HG03469 (cell line): Measurements from ENCODE around the gene PIEZO1.

ENCODE experiments used
- ATAC-seq: cut with Tn5 transposase; IDR thresholded peaks from one replicate; pipeline ENCODE4 v1.9.1; 2021; ENCODE audit warnings: mild to moderate bottlenecking, moderate library complexity, moderate number of reproducible peaks; ENCODE audit not compliant: unreplicated experiment

Gene PIEZO1

DNA sequence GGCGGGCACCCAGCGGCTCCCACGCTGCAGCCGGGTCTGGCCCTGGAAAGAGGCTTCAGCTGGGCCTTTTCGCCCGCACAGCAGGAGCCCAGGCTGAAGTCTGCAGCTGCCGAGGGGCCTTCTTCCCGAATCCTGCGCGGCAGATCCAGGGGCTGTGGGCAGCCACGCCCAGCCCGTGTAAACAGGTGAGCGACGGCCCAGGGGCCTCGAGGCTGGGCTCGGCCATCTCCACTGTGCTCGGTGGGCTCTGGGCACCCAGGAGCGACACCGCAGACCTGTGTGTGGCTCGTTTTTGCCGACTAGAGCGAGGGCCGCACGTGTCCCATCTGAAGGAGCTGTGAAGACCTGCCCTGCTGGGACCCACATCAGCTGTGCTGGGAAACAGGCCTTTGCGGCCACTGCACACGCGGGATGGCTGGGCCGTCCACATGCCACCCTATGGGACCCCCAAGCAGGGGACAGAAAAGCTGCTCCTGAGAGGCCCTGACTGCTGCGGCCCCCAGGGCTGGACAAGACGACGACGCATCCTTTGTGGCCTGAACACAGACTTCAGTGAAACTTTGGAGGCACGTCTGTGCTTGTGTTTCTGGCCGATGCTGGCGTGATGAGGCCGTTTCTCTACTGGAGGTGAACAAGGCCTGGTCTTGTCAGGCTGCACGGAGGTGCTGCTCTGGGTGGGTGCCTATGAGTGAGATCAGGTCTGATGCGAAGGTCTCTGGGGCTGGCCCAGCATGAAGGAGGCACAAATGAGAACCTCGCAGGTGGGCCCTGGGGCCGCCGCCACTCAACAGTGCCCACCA lies 31.9 kb upstream of the PIEZO1 start:
- no peak for ATAC-seq

DNA sequence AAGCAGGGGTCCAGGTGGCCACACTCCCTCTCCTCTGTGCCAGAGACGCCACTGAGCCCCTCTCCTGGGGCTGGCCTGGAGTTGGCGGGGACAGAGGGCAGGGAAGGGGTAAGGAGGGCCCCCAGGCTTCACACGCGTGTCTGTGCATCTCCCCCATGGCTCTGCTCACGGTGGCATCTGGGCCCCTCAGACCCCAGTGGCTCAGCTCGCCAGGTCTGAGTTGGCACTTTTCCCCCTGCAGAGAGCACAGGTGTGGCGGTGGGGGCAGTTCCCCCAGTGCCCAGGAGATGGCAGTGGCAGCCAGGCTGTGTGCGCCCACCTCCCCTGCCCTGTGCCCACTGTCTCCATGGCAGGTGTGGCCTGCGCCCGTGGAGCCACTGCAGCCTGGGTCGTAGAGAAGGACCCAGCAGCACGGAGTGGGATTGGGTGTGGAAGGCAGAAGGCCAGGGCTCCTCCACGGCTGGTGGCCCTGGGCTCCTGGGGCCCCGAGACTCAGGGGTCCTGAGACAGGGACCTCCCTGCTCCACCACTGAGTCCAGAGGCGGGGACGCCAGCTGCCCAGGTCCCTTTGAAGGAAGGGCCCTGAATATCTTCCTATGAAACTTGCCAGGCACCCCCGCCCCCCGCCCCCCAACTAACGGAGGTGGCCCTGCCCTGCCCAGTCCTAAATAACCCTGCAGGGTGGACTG lies 31.0 kb upstream of the PIEZO1 start:
- ATAC-seq = no peak

DNA sequence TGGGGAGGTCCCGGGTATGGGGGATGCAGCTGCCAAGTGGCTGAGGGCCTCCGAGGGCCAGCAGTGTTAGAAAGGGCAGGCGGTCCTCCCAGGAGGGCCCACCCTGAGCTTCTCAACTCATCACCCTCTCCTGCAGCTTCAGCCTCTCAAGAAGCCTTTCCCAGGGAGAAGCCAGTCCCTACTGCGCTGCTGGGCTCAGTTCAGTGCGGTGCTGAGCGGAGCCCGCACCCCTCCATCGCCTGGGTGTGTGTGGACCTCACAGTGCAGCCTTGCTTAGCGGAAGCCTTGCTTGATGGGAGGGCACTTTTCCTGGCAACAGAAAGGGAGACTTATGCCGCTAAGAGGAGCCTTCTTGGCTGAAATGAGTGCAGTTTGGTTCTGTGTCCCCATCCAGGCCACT lies 30.2 kb upstream of the PIEZO1 start:
- no peak for ATAC-seq

DNA sequence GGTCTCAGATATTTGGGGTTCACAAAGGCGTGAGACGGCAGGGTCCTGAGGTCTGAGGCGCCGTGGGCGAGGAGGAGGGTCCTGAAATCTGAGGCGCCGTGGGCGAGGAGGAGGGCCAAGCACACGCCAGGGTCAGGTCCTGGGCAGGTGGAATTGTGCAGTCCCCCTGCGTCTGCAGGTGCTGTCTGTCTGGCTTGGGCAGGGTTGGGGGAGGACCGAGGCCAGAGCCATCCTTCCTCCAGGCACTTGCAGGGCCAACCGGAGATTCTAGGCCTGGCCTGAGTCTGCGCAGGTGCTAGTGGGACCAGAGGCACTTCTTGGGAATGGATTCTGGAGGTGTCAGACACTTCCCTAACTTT lies 29.1 kb upstream of the PIEZO1 start:
- ATAC-seq = no peak

DNA sequence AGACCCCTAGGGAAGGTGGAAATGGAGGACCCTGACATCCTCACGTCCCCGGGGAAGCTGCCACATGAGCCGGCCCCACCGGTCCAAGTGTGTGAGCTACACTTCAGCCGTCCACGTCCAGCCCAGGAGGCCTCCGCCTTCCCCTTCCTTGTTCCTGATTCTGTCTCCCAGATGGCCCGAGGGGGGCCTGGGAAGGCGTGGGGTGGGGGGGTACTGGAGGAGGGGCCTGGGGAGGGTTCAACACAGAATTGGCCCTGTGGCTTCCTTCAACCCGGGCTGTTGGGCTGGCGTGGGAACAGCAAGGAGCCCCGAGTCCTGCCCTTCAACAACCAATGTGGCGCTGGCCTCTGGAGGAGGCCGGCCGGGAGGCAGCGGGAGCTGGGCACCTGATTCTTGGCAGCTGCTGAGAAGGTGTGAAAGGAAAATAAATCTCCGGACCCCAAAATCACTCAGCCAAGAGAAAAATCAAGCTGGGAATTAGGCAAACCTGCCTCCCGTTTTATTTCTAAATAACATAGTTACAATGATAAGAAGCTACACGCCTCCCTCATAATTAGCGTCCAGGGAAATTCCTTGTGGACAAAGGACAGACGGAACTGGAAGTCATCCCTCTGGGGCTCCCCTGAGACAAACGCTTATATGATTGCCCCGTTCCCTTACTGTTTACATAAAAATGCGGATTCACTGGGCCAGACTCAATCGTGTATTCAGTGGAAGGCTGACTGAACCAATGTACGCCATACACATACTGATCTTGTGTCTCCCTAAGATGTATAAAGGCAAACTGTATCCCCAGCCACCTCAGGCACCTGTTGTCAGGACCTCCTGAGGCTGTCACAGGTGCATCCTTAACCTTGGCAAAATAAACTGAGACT lies 28.5 kb upstream of the PIEZO1 start:
- ATAC-seq = no peak

DNA sequence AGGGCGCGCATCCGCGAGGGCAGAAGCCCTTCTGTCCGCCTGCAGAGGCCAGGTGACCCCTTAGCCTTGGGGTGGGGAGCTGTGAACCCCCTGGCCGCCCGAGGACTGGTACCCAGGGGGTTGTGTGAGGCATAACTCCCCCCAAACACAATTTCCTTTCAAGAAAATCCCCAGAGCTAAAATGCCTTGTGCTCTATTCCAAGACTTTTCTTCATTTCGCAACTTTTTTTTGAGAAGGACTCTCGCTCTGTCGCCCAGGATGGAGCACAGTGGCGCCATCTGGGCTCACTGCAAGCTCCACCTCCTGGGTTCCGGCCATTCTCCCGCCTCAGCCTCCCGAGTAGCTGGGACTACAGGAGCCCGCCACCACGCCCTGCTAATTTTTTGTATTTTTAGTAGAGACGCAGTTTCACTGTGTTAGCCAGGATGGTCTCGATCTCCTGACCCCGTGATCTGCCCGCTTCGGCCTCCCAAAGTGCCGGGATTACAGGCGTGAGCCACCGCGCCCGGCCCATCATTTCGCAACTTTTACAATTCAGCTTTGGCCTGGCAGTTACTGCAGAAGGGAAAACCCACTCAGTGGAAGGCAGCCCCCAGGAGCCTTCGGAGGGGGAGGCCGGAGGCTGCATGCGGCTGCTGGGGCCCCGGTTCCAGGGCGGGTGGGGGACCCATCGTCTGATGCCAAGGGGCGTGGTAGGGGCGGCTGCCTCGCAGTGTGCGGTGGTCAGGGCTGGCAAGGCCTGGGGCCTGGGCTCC lies 27.7 kb upstream of the PIEZO1 start:
- no peak for ATAC-seq

DNA sequence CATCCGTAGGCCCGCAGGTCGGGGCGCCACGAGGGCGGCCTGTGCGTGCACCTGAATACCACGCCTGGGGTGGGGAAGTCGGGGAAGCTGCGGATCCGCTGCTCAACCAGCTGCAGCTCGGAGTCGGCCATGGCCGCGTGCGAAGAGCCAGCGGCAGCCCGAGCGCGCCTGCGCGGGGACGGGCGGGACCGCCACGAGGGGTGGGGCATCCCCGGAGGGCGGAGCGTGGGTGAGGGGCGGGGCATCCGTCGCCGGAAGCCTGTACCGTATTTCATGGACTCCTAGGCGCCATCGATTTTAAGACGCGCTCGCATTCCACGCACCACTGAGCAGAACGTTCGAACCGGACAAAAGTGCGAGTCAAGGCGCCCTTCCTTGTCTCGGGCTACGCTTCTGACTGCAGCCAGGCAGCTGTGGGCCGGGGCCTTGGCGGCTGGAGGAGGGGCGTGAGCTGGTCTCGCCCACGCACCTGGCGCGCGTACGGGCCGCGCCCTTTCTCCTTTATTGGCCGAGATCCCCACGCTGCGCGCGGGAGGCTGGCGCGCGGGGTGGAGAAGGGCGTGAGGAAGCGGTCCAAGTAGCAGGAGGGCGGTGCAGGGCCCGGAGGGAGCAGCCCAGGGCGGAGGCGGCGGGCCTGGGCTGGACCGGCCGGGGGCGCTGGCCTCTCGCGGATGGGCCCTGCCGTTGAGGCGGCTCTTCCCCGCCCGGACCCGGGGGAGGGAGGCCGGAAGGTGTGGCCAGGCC lies 26.9 kb upstream of the PIEZO1 start, which contains the start of gene APRT:
APRT (minus strand) TSS at position 160 of the 744 bp plus-strand sequence; CDS start at position 131, 29 bp downstream.
- ATAC-seq = peak; percentile 53

DNA sequence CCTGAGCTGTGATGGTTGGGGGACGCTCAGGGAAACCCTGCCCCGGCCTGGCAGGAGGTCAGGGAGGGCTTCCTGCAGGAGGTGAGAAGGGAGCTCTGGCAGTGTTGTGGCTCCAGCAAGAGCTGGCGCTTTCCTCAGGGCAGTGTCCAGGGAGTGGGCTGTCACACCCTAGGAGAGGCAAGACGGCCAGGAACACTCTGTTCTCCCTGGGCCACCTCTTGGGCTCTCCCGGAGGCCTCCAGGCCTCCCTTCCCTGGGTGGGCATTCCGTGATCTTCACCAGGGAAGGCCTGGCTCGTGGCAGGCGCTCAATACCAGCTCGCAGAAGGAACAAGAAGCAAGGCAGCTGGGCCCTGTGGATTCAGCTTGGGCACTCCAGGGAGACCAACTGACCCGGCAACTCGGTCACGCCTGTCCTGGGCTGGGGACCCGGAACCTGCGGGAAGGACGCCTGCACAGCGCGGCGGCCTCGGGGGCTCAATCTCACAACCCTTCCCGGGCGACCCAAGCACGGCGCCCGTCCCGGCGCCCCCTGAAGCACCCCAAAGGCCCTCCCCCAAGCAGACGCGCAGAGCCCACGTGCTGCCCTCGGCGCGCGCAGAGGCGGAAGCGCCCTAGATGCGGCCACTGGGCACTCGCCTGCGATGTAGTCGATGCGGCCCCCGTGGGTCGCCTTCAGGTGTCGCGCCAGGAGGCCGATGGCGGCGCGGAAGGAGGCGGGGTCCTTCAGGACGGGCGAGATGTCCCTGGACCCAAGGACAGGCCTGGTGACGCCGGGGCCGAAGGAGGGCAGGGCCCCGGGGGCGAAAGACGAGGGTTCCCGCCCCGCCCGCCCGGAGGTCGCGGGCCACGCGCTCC lies 26.1 kb upstream of the PIEZO1 start:
- peak; percentile 20 for ATAC-seq

DNA sequence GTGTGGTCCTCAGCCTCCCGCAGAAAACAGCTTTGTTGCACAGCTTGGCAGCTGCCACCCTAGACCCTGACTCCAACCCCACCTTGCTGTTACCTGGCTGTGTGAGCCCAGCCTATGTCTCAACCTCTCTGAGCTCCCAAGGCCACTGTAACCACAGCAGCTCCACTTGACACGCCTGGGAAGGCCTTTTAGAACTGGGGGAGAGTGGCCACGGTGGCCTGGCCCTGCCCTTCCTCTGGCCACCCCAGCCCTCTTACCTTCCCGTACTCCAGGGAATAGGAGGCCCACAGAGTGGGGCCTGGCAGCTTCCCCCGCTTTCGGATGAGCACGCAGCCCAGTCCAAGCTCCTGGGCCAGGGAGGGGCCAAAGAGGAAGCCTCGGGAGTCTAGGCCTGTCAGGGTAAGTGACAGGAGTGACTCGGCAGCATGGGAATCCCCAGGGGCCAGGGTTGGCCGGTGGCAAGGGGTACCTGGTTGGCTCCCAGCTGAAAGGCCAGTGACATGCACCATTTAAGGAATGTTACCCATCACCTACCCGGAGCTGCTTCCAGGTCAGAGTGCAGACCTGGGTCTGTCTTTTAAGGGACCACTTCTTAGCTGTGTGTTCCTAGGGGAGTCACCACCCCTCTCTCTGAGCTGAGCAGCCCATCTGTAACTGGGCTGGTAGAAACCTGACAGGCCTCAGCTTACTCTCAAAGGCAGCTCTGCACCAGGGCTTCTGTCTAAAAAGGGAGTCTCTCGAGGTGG lies 25.3 kb upstream of the PIEZO1 start:
- no peak for ATAC-seq

DNA sequence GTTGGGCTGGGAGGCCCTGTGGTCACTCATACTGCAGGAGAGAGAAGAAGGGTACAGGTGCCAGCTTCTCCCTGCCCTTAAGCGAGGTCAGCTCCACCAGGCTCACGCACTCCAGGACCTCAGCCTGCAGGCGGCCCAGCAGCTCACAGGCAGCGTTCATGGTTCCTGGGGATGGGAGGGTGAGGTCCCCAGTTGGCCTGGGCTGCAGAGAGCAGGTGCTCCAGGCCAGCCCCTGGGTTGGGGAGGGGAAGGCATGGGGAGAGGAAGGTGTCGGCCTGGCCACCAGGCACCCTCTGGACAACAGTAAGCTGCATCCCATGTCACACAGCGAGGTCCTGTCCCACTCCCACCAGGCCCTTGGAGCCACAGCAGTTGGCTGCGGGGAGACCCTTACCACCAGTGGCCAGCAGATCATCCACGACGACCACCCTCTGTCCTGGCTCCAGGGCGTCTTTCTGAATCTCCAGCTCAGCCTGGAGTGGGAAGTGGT lies 24.7 kb upstream of the PIEZO1 start:
- ATAC-seq = no peak

DNA sequence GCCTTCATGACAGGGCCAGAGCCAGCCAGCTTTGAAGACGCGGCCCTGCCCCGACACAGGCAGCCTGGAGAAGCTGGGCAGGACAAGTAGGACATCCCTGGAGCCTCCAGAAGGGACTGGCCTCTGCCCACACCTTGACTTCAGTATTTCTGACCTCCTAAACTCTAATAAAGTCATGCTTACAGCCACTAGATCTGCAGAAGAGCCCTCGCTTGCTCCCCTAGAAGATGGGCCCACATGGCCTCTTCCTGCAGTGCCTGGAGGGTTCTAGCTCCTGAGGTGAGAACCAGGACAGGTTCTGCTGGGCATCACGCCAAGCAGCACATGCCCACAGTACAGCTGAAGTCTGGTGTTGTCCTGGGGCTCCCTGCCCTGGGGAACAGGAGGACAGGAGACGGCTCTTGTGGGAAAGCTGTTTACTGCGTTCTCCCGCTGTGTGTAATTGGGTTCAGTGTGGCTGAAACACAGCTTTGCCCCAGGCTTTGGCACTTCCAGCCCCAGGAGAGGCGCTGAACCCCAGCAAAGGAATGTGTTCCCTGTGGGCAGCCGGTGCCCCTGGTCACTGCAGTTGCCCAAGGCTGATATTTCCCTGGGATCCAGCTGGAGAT lies 24.2 kb upstream of the PIEZO1 start:
- ATAC-seq = no peak

DNA sequence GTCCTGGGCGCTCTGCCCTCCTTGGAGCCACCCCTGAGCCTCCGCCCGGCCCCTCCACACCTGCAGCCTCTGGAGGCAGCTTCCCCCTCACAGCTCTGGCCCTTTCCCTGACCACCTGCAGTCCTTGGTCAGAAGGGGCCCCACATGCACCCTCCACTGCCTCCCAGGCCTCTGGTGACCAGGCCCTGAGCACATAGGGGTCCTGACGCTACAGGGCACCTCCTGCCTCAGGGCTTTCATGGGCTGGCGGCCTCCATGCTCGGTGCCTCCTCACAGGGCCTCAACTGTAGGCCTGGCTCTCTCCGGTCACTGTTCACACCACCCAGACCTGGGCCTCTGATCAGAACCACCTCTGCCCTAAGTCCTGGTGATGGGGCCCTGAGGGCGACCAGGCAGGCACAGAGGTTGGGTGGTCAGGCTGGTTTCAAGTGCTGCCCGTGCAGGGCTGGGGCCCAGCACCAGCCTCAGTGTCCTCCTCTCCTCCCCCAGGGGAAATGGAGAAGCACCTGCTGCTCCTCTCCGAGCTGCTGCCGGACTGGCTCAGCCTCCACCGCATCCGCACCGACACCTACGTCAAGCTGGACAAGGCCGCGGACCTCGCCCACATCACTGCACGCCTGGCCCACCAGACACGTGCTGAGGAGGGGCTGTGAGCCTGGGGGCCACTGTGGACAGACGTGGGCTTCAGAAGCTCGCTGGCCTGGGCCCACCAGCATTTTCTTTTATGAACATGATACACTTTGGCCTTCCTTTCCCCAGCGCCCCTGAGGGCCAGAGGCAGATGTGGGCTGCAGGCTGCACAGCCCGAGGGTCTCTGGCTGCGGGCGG lies 22.8 kb upstream of the PIEZO1 start:
- no peak for ATAC-seq

DNA sequence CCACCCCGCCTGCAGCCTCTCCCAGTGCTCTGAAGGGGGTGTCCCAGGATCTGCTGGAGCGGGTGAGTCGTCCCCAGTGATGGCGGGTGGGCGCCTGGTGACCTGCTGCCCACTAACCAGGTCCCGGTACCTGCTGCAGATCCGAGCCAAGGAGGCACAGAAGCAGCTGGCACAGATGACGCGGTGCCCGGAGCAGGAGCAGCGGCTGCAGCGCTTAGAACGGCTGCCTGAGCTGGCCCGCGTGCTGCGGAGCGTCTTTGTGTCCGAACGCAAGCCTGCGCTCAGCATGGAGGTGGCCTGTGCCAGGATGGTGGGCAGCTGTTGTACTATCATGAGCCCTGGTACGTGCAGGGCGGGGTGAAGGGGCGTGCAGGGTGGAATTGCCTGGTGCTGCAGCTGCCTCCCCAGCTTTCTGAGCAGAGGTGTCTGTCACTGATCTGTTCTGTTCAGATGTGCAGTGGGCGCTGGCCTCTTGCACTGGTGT lies 22.2 kb upstream of the PIEZO1 start:
- no peak for ATAC-seq

DNA sequence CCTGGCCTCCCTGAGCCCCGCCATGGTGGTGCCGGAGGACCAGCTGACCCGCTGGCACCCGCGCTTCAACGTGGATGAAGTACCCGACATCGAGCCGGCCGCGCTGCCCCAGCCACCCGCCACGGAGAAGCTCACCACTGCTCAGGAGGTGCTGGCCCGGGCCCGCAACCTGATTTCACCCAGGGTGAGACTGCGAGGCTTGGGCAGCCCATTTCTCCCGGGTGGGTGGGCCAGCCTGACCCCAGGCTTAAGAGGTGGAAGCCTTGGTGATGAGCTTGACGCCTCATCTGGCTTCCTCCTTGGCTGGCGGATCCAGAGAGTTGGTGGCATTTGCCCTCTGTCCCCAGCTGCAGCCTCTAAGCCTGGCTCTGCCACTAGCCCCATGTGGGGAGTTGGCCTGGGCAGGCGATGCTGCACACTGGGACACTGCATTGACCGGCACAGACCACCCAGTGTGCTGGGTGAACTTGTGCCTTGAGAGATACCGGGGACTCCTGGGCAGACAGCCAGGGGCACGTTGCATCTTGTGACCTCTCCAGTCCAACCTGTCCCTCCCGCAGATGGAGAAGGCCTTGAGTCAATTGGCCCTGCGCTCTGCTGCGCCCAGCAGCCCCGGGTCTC lies 21.6 kb upstream of the PIEZO1 start:
- no peak for ATAC-seq

DNA sequence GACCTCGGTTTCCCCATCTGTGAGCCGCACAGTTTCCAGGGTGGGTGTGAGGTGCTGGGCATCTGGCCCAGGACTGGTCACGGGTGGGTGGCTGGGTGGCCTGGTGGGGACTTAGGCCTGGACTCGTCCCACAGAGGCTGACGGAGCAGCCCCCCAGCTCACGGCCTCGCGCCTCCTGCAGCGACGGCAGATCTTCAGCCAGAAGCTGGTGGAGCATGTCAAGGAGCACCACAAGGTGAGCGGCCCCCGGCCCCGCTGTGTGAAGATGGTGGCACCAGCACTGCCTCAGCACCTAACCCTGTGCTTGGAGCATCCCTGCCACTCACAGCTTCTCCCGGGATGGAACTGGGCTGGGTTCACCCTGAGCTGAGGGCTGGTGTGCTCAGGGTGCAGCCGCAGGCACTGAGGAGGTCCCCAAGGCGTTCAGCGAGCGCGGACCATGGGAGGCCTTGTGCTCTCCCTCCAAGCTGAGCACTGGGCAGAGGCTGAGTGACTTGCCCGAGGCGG lies 20.9 kb upstream of the PIEZO1 start:
- ATAC-seq = no peak

DNA sequence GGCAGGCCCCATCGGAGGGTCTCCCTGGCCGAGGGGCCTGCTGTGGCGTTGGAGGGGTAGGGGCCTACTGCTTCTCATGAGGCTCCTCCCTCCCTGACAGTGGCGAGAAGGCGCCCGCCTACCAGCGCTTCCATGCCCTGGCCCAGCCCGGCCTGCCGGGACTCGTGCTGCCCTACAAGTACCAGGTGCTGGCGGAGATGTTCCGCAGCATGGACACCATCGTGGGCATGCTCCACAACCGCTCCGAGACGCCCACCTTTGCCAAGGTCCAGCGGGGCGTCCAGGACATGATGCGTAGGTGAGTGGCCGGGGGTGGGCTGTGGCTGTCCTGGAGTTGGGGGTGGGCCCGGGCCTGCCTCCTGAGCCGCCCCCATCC lies 20.3 kb upstream of the PIEZO1 start:
- ATAC-seq = no peak
